Activated CD4-positive, alpha-beta memory T cell treated with anti-CD3 and anti-CD28 coated beads for 36 hours (primary cell): ENCODE data around the gene FAM98C. TPM values are rescaled to one million over a fixed set of nuclear protein-coding genes. Genes with fewer than 3 reads are reported as not detected.
A peak's percentile ranks its signal among the peaks of the same experiment; 100 is the strongest.

ENCODE experiments used
- CTCF ChIA-PET: fragments of 350-600 bp; sonication (Branson Sonifier 250); formaldehyde crosslinking; loops from one replicate; lab custom pipeline; 2021; ENCODE audit warnings: antibody characterized with exemption, inconsistent platforms; lab: Charles Lee
- POLR2A ChIA-PET: fragments of 350-600 bp; sonication (Branson Sonifier 250); formaldehyde crosslinking; loops from one replicate; lab custom pipeline; 2021; ENCODE audit warnings: antibody characterized with exemption; lab: Charles Lee
- DNase-seq: peaks from one replicate; pipeline ENCODE4 v3.0.0-alpha.2; 2020
- H3K27ac Mint-ChIP-seq: one replicate; pipeline ENCODE4 v1.8.0; 2021; ENCODE audit warnings: mixed read lengths
- H3K27me3 Mint-ChIP-seq: one replicate; pipeline ENCODE4 v1.8.0; 2021; ENCODE audit warnings: mixed read lengths
- H3K36me3 Mint-ChIP-seq: one replicate; pipeline ENCODE4 v1.8.0; 2021; ENCODE audit warnings: mixed read lengths
- H3K4me1 Mint-ChIP-seq: one replicate; pipeline ENCODE4 v1.8.0; 2021; ENCODE audit warnings: low read depth, mixed read lengths
- H3K4me3 Mint-ChIP-seq: one replicate; pipeline ENCODE4 v1.8.0; 2021; ENCODE audit warnings: mild to moderate bottlenecking, mixed read lengths
- H3K9me3 Mint-ChIP-seq: one replicate; pipeline ENCODE4 v1.8.0; 2021; ENCODE audit warnings: mixed read lengths
- intact Hi-C: fragments of 100-400 bp; cut with micrococcal nuclease; formaldehyde crosslinking; loops from one replicate; pipeline ENCODE4 v1.15.1; 2023
- total RNA-seq, 2 experiments: library from RNA; stranded (reverse); gene quantifications; one replicate each; pipeline ENCODE4 v1.2.3, GENCODE V29; 2021

FAM98C gene
- total RNA-seq, 2 experiments from 2014 or later: 29.8 to 31.9 TPM

DNA sequence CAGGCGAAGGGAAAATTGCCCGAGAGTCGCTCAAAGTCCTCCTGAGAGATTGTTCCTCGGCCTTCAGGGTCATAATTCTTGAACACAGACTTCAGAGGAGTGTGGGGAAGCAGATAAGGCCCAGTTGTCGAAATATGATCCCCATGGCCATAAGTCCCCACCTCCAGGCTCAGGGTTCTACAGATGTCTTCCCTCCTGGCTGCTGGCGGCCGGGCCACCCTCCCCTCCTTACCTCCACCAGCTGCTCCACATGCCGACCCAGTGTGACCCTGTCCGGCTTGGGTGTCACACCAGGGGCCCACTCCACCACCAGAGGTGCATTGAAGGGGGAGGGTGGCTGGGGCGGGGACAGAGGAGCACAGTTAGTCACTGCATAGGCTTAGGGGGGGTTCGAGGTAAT is 10.1 kb downstream of the FAM98C start:
- no peak for DNase-seq
- intact Hi-C loops: no loop called here
- H3K9me3 Mint-ChIP-seq: no peaks in the 10 kb centered on the region
- CTCF ChIA-PET: interaction anchor here (1.6 kb wide), 1 partner anchor 10 kb away, joined by 8 read pairs; the partner anchor contains the start of gene FAM98C
- POLR2A ChIA-PET: no interaction called here
- peaks cover 12% of the 10 kb centered on the region for H3K4me1 Mint-ChIP-seq
- no peaks in the 10 kb centered on the region for H3K27me3 Mint-ChIP-seq
- no peak overlapping the region for H3K4me3 Mint-ChIP-seq
- H3K36me3 Mint-ChIP-seq: peaks cover 11% of the 10 kb centered on the region
- no peak overlapping the region for H3K27ac Mint-ChIP-seq

DNA sequence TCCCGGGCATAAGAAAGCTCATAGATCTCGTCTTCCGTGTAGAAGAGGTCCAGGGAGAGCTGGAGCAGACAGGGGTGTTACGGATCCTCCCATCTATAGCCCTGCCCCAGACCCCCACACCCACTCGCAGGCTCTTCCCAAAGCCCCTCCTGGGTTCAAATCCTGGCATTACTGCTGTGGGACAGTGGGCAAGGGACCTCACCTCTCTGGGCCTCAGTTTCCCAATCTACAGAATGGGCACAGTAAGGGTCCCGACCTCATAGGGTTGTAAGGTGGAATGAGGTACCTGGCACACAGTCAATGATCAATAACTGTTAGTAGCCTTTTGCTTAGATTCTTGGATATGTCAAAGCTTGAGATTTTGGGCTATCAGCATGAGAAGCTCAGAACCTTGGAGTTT is 10.5 kb downstream of the FAM98C start:
- no peak for DNase-seq
- Mint-ChIP-seq H3K9me3 (no peaks in the 10 kb centered on the region), H3K27me3 (no peaks in the 10 kb centered on the region), H3K4me1 (peaks cover 14% of the 10 kb centered on the region), H3K4me3 (no peak overlapping the region), H3K27ac (no peak overlapping the region), H3K36me3 (peaks cover 11% of the 10 kb centered on the region)
- intact Hi-C loops: no loop called here
- POLR2A ChIA-PET: no interaction called here
- CTCF ChIA-PET: interaction anchor here (1.1 to 1.6 kb wide), 2 partner anchors 10 to 11 kb away, joined by 3 to 8 read pairs; partner anchors contain the start of gene FAM98C

DNA sequence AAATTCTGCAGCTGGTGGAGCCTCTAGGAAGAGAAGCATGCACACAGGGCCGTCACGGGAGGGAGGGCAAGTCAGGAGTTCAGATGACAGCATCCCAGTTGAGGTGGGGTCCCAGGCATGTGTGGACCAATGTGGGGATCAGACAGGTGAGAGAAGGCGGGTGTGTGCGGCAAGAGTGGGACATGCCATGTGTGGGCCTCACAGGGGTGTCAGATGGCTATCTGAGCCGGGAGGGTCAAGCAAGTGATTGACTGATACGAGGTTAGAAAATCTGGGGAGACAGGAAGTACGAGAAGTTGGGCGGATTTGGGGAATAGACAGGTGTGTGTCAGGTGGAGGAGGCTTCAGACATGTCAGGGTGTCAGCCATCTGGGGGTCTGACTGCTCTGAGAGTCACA is 14.3 kb downstream of the FAM98C start:
- Mint-ChIP-seq H3K36me3 (no peaks in the 10 kb centered on the region), H3K4me3 (peak overlapping the region; percentile 69), H3K27me3 (no peaks in the 10 kb centered on the region)

DNA sequence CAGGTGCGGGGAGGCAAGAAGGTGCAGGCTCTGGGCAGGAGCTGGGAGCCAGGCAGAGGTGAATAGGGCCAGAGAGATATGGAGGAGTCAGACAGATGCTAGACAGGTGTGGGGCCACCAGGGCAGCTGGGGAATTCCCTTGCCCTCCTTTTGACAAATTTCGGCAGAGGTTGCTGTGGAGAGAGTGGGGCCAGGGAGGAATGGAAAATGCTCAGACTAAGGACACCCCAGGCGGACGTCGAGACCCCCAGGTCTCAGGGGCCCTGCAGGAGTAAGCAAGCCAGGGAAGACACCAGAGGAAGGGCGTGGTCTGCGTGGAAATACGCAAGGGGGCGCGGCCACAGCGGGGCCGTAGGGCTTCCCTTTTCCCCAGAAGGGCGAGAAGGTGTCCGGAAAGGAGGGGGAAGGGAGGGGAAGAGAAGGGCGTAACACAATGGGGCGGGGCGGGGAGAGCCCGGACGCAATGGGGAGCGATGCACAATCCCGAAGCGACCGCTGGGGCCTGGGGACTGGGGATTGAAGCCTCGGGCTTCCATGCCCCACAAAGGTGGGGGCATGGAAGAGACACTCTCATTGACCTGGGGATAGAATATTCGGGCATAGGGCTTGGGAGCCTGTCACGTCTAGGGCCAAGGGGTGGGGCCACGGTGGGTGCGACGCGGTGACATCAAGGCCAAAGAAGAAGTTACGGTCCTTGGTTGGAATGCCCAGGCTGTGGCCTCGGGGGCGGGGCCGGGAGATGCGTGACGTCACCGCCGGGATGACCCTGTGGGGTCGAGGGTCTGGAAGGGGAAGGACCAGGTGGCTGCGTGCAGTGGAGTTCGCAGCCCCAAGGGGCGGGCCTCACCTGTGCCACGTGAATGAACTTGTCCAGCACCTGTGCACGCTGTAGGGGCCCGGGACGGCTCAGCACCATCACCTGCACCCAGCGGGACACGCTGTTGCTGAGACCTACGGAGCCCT is 14.9 kb downstream of the FAM98C start:
- H3K36me3 Mint-ChIP-seq: no peaks in the 10 kb centered on the region
- DNase-seq: peak; percentile 81
- H3K4me1 Mint-ChIP-seq: peaks cover 20% of the 10 kb centered on the region
- H3K27ac Mint-ChIP-seq: peak overlapping the region; percentile 65
- H3K27me3 Mint-ChIP-seq: no peaks in the 10 kb centered on the region
- H3K9me3 Mint-ChIP-seq: no peaks in the 10 kb centered on the region
- ChIA-PET POLR2A (interaction anchor here (1.1 kb wide), 1 partner anchor 15 kb away, joined by 3 read pairs; the partner anchor contains the start of gene FAM98C), CTCF (interaction anchor here (3.0 kb wide), 1 partner anchor 14 kb away, joined by 12 read pairs; the partner anchor contains the start of gene FAM98C)
- H3K4me3 Mint-ChIP-seq: peak overlapping the region; percentile 69
- intact Hi-C loops: loop anchor here (1.0 kb wide), 1 partner anchor 9 kb away; no protein-coding TSS in a partner anchor

More for the DNA sequence above, 14.3 kb downstream of the FAM98C start:
- intact Hi-C loops: loop anchor here (1.0 kb wide), 1 partner anchor 10 kb away; no protein-coding TSS in a partner anchor
- peak overlapping the region; percentile 65 for H3K27ac Mint-ChIP-seq
- no peak for DNase-seq
- H3K4me1 Mint-ChIP-seq: peaks cover 20% of the 10 kb centered on the region
- CTCF ChIA-PET: interaction anchor here (1.1 to 3.0 kb wide), 2 partner anchors 14 to 218 kb away, joined by 3 to 12 read pairs; partner anchors contain the start of gene FAM98C
- POLR2A ChIA-PET: interaction anchor here (1.1 kb wide), 1 partner anchor 14 kb away, joined by 3 read pairs; the partner anchor contains the start of gene FAM98C
- no peaks in the 10 kb centered on the region for H3K9me3 Mint-ChIP-seq

DNA sequence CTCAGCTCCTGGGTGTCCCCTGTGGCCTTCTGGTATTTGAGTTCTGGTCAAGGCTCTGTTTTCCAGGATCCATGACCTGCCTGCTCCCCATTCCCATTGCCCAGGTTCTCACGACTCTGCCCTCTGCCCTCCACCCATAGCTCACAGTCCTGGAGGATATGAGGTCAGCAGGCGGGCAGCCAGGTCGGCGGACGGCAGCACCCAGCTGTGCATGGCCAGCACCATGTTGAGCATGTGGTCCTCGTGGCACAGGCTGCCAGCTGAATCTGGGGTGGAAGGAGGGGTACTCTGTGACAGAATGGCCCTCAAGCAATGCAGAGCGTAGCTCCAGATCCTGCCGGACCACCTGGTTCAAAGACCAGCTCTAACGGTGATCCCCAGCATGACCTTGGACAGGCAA is 18.0 kb downstream of the FAM98C start:
- ChIA-PET POLR2A (no interaction called here), CTCF (interaction anchor here (1.5 kb wide), 1 partner anchor 17 kb away, joined by 12 read pairs; the partner anchor contains the start of gene FAM98C)
- H3K36me3 Mint-ChIP-seq: no peaks in the 10 kb centered on the region
- H3K27me3 Mint-ChIP-seq: no peaks in the 10 kb centered on the region
- no peak for DNase-seq
- intact Hi-C loops: no loop called here
- H3K4me3 Mint-ChIP-seq: no peak overlapping the region
- no peaks in the 10 kb centered on the region for H3K9me3 Mint-ChIP-seq
- no peak overlapping the region for H3K27ac Mint-ChIP-seq
- H3K4me1 Mint-ChIP-seq: peaks cover 23% of the 10 kb centered on the region

DNA sequence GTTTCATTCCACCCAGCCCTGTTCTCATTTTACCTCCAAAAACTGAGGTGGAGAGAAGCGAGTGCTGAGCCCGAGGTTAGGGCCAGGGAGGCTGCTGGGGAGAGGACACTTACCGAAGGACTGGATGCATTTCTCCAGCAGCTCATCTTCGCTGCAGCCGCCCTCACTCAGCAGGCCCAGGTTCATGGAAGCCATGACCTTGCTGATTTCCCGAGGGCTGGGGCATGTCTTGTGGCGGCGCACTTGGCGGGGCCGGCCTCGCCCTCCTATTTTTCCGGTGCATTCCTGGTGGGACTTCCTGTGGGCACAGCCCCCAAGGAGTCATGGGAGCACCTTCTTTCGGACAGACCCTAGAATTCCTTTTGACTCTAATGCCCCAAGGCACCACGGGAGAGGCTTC is 19.0 kb downstream of the FAM98C start:
- CTCF ChIA-PET: no interaction called here
- no peak overlapping the region for H3K27ac Mint-ChIP-seq
- no peaks in the 10 kb centered on the region for H3K9me3 Mint-ChIP-seq
- peaks cover 29% of the 10 kb centered on the region for H3K4me1 Mint-ChIP-seq
- intact Hi-C loops: no loop called here
- DNase-seq: no peak
- H3K36me3 Mint-ChIP-seq: no peaks in the 10 kb centered on the region
- no peaks in the 10 kb centered on the region for H3K27me3 Mint-ChIP-seq
- POLR2A ChIA-PET: no interaction called here
- no peak overlapping the region for H3K4me3 Mint-ChIP-seq

DNA sequence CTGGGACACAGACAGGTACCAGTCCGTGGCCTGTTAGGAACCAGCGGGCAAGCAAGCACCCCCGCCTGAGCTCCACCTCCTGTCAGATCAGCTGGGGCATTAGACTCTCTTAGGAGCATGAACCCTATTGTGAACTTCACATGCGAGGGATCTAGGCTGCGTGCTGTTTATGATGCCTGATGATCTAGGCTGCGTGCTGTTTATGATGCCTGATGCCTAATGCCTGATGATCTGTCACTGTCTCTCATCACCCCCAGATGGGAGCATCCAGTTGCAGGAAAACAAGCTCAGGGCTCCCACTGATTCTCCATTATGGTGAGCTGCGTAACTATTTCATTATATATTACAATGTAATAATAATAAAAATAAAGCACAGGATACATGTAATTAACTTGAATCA is 19.5 kb downstream of the FAM98C start:
- H3K27me3 Mint-ChIP-seq: no peaks in the 10 kb centered on the region
- ChIA-PET POLR2A (no interaction called here), CTCF (no interaction called here)
- no peaks in the 10 kb centered on the region for H3K9me3 Mint-ChIP-seq
- H3K27ac Mint-ChIP-seq: no peak overlapping the region
- no peaks in the 10 kb centered on the region for H3K36me3 Mint-ChIP-seq
- H3K4me1 Mint-ChIP-seq: peaks cover 28% of the 10 kb centered on the region
- no peak for DNase-seq
- H3K4me3 Mint-ChIP-seq: no peak overlapping the region
- intact Hi-C loops: no loop called here

DNA sequence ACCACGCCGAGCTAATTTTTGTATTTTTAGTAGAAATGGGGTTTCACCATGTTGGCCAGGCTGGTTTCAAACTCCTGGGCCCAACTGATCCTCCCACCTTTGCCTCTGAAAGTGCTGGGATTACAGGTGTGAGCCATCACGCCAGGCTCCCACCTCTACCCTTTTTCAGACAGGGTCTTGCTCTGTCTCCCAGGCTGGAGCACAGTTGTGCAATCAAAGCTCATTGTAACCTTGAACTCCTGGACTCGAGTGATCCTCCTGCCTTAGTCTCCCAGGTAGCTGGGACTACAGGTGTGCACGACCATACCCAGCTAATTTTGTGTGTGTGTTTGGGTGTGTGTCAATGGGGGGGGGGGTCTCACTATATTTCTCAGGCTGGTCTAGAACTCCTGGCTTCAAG is 21.4 kb downstream of the FAM98C start:
- no peak for DNase-seq
- intact Hi-C loops: no loop called here
- Mint-ChIP-seq H3K27me3 (no peaks in the 10 kb centered on the region), H3K27ac (no peak overlapping the region), H3K36me3 (no peaks in the 10 kb centered on the region), H3K9me3 (no peaks in the 10 kb centered on the region), H3K4me1 (peaks cover 29% of the 10 kb centered on the region), H3K4me3 (no peak overlapping the region)
- ChIA-PET CTCF (interaction anchor here (3.9 kb wide), 1 partner anchor 21 kb away, joined by 29 read pairs; the partner anchor contains the start of gene FAM98C), POLR2A (no interaction called here)

DNA sequence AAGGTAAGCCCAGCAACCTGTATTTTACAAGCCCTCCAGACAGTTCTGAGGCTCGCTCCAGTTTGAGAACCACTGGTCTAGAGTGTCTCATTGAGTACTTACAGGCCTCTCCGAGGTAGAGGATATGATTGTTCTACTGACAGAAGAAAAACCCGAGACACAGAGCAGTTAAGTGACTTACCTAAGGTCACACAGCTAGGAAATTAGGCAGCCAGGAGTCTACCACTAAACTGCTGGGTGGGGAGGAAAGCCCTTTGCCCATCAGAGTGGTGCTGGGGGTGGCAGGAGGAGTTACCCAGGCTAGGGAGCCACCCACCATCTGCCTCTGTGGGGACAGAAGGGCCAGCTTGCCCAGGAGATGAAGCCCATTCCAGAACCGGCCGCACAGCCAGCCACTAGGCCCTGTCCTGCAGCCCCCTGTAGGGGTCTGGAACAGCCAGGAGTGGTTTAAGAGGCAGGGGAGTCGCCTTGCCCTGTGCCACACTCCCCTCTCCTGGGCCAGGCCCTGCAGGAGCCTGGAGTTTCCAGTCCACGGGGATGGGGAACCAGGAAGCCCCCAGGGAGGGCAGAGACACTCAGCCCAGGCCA is 22.4 kb downstream of the FAM98C start:
- POLR2A ChIA-PET: no interaction called here
- intact Hi-C loops: loop anchor here (5.0 kb wide), 4 partner anchors 38 to 552 kb away; partner anchors contain the start of genes FBXO17, GGN and SPRED3

DNA sequence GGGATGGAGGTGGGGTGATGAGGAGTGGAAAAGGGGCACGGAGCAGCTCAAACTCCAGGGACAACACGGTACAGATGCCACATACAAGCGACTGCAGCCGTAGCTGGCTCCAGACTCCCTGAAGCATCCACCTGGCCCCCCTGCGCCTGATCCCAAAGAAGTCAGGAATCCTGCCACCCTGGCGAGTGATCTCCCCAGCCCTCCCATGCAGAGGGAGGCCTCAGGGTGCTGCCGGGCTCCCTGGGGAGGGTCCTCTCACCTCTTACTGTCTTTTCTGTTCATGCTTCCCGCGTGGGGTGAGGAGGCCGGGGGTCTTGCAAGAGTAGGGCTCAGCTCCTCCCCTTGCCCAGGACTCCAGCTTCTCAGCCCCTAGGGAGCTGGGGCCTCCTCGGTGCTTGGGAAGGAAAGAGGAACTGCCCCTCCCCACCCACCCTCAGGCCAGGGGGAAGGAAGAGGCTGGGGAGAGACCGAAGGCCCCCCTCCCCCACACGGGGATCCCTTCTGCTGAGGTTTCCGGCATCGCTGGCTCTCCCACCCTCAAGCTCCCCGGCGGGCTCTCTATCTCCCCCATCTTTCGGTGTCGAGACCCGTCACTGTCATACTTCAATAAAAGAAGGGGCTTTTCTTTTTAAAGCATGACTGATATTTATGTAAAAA is 23.0 kb downstream of the FAM98C start, which contains the start of gene RASGRP4:
TSS of gene RASGRP4 (minus strand) at position 410 of the 657 bp plus-strand sequence. CDS start at position 282, 128 bp downstream.
- peak; percentile 79 for DNase-seq
- no peaks in the 10 kb centered on the region for H3K27me3 Mint-ChIP-seq
- H3K27ac Mint-ChIP-seq: peak within 1 kb of the TSS; percentile 92
- no peaks in the 10 kb centered on the region for H3K36me3 Mint-ChIP-seq
- H3K9me3 Mint-ChIP-seq: no peaks in the 10 kb centered on the region
- peak within 1 kb of the TSS; percentile 61 for H3K4me3 Mint-ChIP-seq
- CTCF ChIA-PET: interaction anchor here (3.9 kb wide), 1 partner anchor 23 kb away, joined by 29 read pairs; the partner anchor contains the start of gene FAM98C
- POLR2A ChIA-PET: interaction anchor here (1.0 to 1.2 kb wide), 2 partner anchors 23 to 30 kb away, joined by 3 read pairs; partner anchors contain the start of gene FAM98C
- peaks cover 35% of the 10 kb centered on the region for H3K4me1 Mint-ChIP-seq
- intact Hi-C loops: loop anchor here (5.0 kb wide), 4 partner anchors 39 to 551 kb away; partner anchors contain the start of genes FBXO17, GGN and SPRED3

More for the DNA sequence above, 22.4 kb downstream of the FAM98C start:
- Mint-ChIP-seq H3K4me3 (peak overlapping the region; percentile 61), H3K9me3 (no peaks in the 10 kb centered on the region), H3K36me3 (no peaks in the 10 kb centered on the region), H3K27ac (peak overlapping the region; percentile 3), H3K4me1 (peaks cover 35% of the 10 kb centered on the region), H3K27me3 (no peaks in the 10 kb centered on the region)
- CTCF ChIA-PET: interaction anchor here (3.9 kb wide), 1 partner anchor 22 kb away, joined by 29 read pairs; the partner anchor contains the start of gene FAM98C
- DNase-seq: no peak
